Erythroblast (primary cell): ENCODE data around the gene MTHFD1L.

Experiments
- DNase-seq, 2 experiments: peaks; one replicate each; lab custom pipeline; 2025; lab: John Stamatoyannopoulos, UW
- GATA1 ChIP-seq: IDR thresholded peaks from 2 replicates; pipeline ENCODE4 v1.6.1; 2011; ENCODE audit warnings: low read depth, mild to moderate bottlenecking, control low read depth, low read length, moderate library complexity
- POLR2A ChIP-seq: IDR thresholded peaks from 2 replicates; pipeline ENCODE4 v1.6.1; 2011; ENCODE audit warnings: mild to moderate bottlenecking, low read length

Gene MTHFD1L

GRCh38 chr6:150878347-150879213 is 13.1 kb downstream of the MTHFD1L start:
- TF ChIP-seq POLR2A (no peak), GATA1 (no peak)

DNA sequence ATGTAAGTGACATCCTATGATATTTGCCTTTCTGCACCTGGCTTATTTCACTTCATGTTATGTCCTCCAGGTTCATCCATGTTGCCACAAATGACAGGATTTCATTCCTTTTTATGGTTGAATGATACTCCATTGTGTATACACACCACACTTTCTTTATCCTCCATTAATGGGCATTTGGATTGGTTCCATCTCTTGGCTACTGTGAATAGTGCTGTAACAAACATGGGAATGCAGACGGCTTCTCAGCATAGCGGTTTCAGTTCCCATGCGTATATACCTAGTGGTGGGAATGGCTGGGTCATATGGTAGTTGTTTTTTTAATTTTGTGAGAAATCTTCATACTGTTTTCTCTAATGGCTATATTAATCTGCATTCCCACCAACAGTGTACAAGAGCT is 14.8 kb downstream of the MTHFD1L start:
- no peak for DNase-seq
- TF ChIP-seq POLR2A (no peak), GATA1 (no peak)

More at GRCh38 chr6:150878347-150879213, 13.1 kb downstream of the MTHFD1L start:
- DNase-seq, result no peak

GRCh38 chr6:150881911-150882481 is 16.5 kb downstream of the MTHFD1L start:
- DNase-seq, result no peak
- TF ChIP-seq GATA1 (no peak), POLR2A (no peak)

DNA sequence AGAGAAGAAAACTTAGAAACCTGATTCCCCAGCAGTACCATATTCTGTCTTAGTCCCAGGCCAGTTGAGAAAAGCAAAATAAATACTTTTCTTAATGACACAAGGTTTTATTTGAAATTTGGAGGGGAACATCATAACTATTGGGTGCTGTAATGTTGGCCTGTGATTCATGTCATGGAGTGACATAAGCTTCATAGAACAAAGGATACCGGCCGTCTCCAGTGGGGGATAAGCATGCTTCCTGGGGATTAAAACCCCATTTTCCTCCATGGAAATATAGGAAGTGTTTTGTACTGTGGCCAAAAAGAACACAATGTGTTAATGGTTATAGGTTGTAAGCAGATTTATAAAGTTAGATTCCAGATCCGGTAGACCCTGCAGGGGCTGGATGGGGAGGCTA is 18.0 kb downstream of the MTHFD1L start:
- no peak for DNase-seq
- TF ChIP-seq GATA1, result no peak
- TF ChIP-seq POLR2A, result no peak

- DNase-seq, result no peak
- TF ChIP-seq GATA1 (no peak), POLR2A (no peak)
Observed at GRCh38 chr6:150886155-150886554, 20.7 kb downstream of the MTHFD1L start.

GRCh38 chr6:150887978-150888563 is 22.6 kb downstream of the MTHFD1L start:
- TF ChIP-seq POLR2A, result no peak
- no peak for TF ChIP-seq GATA1
- DNase-seq, result no peak

DNA sequence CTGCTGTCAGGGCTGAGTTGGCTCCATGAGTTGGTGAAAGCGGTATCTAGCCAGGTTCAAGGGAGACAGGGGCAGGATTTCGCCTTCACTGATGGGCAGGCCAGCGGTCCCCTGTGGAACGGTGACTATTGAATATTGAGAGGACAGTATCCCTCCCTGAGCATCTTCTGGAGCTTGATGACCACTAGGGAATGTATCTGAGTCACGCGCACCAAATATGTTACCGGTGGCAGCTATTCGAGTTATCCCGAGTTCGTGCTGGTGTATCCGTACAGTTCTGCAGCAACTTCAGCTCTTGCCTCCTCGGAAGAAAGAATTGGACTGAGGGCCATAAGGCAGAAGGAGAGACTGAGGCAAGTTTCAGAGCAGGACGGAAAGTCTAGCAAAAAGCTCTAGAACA is 24.8 kb downstream of the MTHFD1L start:
- TF ChIP-seq GATA1, result no peak
- TF ChIP-seq POLR2A, result no peak
- DNase-seq, result no peak

DNA sequence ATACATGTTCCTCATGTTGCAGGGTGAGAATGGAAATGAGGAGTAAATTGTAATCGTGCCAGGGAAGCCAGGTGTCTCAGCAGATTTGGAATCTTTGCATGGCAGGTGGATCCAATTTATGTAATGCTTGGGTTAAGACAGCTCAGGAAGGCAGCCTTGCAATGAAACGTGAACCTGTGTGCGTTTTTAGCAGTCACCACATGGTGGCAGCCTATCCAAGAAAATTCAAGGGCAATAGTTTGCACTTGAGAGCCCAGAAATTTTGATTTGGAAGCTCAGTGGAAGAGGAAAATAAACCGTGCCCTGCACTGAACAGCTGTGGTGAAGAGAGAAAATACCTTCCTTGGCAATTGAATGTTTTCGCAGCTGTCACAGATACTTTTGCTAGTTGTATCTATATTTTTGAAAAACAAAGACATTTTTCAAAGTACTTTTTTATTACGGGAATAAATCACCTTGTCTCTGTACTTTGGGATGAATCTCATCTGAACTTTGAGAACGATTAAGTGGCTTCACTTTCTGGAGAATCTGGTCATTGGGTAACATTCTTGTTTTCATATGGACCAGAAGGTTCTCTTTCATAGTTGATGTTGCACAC is 26.5 kb downstream of the MTHFD1L start:
- TF ChIP-seq POLR2A, result no peak
- TF ChIP-seq GATA1, result no peak
- peak; percentile 62 to 78 for DNase-seq

DNA sequence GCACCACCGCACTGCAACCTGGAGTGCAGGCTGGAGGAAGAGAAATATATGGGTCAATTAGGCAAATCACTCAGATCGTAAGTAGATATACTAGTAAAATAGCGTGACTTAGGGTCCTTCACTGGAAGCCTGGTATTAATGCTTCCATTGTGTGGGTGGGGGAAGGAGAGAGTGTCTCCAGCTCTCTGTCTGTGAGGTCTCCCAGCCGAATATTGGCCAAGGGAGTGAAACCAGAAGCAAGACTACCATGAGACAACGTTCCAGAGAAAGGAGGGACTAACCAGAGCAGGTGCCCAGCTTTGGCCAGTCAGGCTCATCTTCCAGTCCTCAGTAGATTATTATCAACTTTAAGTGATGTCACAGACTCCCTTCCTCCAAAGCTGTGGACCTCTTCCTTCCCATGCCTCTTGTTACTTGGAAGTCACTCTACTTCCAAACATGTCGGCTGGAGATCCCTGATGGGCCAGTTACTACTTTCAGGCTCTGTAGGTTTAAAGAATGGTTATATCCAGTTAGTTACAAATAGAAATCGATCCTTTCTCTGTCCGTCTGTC is 28.8 kb downstream of the MTHFD1L start:
- no peak for DNase-seq
- TF ChIP-seq GATA1 (no peak), POLR2A (no peak)

- DNase-seq, result peak; percentile 9 to 46
- no peak for TF ChIP-seq POLR2A
- no peak for TF ChIP-seq GATA1
Observed at GRCh38 chr6:150894935-150895552, 29.5 kb downstream of the MTHFD1L start.

GRCh38 chr6:150895928-150896632 is 30.6 kb downstream of the MTHFD1L start:
- TF ChIP-seq GATA1 (no peak), POLR2A (no peak)

DNA sequence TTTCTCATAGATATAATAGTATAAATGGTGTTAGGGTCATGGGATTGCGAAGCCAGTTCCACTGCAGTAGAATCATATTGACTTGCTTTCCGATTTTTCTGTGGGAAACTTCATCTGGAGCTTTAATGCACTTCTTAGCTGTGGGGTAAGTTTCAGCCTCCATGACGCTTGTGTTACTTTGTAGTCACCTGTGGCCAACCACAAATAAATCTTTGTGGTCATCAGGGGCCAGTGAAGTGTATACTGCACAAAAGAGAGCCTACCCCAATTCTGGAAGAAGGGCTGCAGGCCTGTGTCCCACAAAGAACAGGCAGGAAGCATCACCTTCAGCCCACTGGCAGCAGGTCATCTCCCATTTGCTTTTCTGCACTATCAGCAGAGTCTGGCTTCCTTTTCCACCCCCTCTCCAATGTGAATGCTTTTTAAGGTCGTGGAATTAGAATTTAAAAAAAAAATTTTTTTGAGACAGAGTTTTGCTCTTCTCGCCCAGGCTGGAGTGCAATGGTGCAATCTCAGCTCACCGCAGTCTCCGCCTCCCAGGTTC is 32.0 kb downstream of the MTHFD1L start:
- TF ChIP-seq POLR2A (no peak), GATA1 (no peak)
- DNase-seq, result no peak

More at GRCh38 chr6:150895928-150896632, 30.6 kb downstream of the MTHFD1L start:
- peak in 1 of 2 experiments; percentile 42 for DNase-seq
